DND-41 (cell line): ENCODE results near the gene ZNF608.

ENCODE experiments used
- ATAC-seq: fragments of 200-7000 bp; cut with Tn5 transposase; 3 replicates; pipeline ENCODE4 v1.9.1; 2021; ENCODE audit warnings: low read depth; ENCODE audit not compliant: insufficient read depth
- DNase-seq: peaks from one replicate; pipeline ENCODE4 v3.0.0-alpha.2; 2020
- H2AFZ ChIP-seq: 2 replicates; pipeline ENCODE4 v1.6.0; 2012; ENCODE audit warnings: low read depth, low read length
- H3K27ac ChIP-seq: 2 replicates; pipeline ENCODE4 v1.5.1; 2012; ENCODE audit warnings: low read length, inconsistent platforms
- H3K27me3 ChIP-seq: fragments of 200-600 bp; sonication (generic); 2 replicates; pipeline ENCODE4 v1.6.0; 2012; ENCODE audit warnings: low read length, mild to moderate bottlenecking, inconsistent platforms; ENCODE audit not compliant: insufficient read depth, poor library complexity
- H3K36me3 ChIP-seq: 2 replicates; pipeline ENCODE4 v1.5.1; 2012; ENCODE audit warnings: low read length, inconsistent platforms; ENCODE audit not compliant: insufficient read depth
- H3K4me1 ChIP-seq: 2 replicates; pipeline ENCODE4 v1.5.1; 2012; ENCODE audit warnings: mild to moderate bottlenecking, low read length; ENCODE audit not compliant: insufficient read depth
- H3K4me2 ChIP-seq: 2 replicates; pipeline ENCODE4 v1.6.0; 2012; ENCODE audit warnings: mild to moderate bottlenecking, moderate library complexity, low read length, inconsistent platforms; ENCODE audit not compliant: insufficient read depth
- H3K4me3 ChIP-seq, 2 experiments: fragments of 200-600 bp in 1 of 2; shearing (Covaris generic) in 1 of 2; 2 replicates each; pipeline ENCODE4 v1.5.1; 2012 to 2016; ENCODE audit warnings: inconsistent platforms in 2 of 2, low read length in 2 of 2, mild to moderate bottlenecking in 2 of 2, low read depth in 1 of 2, moderate library complexity in 1 of 2
- H3K79me2 ChIP-seq: 2 replicates; pipeline ENCODE4 v1.6.0; 2012; ENCODE audit warnings: low read length, inconsistent platforms; ENCODE audit not compliant: insufficient read depth
- H3K9ac ChIP-seq: 2 replicates; pipeline ENCODE4 v1.6.0; 2012; ENCODE audit warnings: low read depth, mild to moderate bottlenecking, inconsistent platforms, low read length, moderate library complexity
- H3K9me3 ChIP-seq: 2 replicates; pipeline ENCODE4 v1.5.1; 2012; ENCODE audit warnings: low read length, moderate library complexity, mild to moderate bottlenecking, inconsistent platforms; ENCODE audit not compliant: insufficient read depth, severe bottlenecking
- H4K20me1 ChIP-seq: 2 replicates; pipeline ENCODE4 v1.6.0; 2012; ENCODE audit warnings: low read length; ENCODE audit not compliant: insufficient read depth
- CTCF ChIP-seq: IDR thresholded peaks from 2 replicates; pipeline ENCODE4 v1.5.1; 2012; ENCODE audit warnings: borderline replicate concordance, low read length, moderate library complexity, mild to moderate bottlenecking; ENCODE audit not compliant: poor library complexity, severe bottlenecking; ENCODE audit errors: extremely low read depth
- EZH2 ChIP-seq: IDR thresholded peaks from 3 replicates; pipeline ENCODE4 v1.6.1; 2012; ENCODE audit warnings: borderline replicate concordance, low read depth, mild to moderate bottlenecking, moderate library complexity, low read length, inconsistent platforms; ENCODE audit not compliant: severe bottlenecking

ZNF608 gene

GRCh38 chr5:124704594-124705284 is 41.7 kb downstream of the ZNF608 start:
- DNase-seq: no peak
- H3K27ac ChIP-seq: no peak overlapping the region
- ATAC-seq: no peak

GRCh38 chr5:124703995-124704394 is 42.4 kb downstream of the ZNF608 start:
- Histone ChIP-seq H3K9ac (no peak overlapping the region), H3K9me3 (no peaks in the 10 kb centered on the region), H3K4me2 (no peak overlapping the region), H3K79me2 (no peaks in the 10 kb centered on the region), H2AFZ (no peak overlapping the region), H3K27me3 (no peaks in the 10 kb centered on the region), H3K27ac (no peak overlapping the region), H4K20me1 (no peaks in the 10 kb centered on the region), H3K36me3 (no peaks in the 10 kb centered on the region), H3K4me3 (no peak overlapping the region), H3K4me1 (peaks cover 10% of the 10 kb centered on the region; the same call in 1 of the 2 replicates)
- ATAC-seq (no peak), DNase-seq (no peak)
- TF ChIP-seq EZH2 (no peak), CTCF (no peak)

More at GRCh38 chr5:124704594-124705284, 41.7 kb downstream of the ZNF608 start:
- H2AFZ ChIP-seq: no peak overlapping the region
- no peaks in the 10 kb centered on the region for H3K79me2 ChIP-seq
- no peaks in the 10 kb centered on the region for H3K9me3 ChIP-seq
- no peaks in the 10 kb centered on the region for H4K20me1 ChIP-seq
- TF ChIP-seq CTCF (no peak), EZH2 (no peak)
- H3K4me1 ChIP-seq: peaks cover 10% of the 10 kb centered on the region; the same call in 1 of the 2 replicates
- H3K36me3 ChIP-seq: no peaks in the 10 kb centered on the region
- no peaks in the 10 kb centered on the region for H3K27me3 ChIP-seq
- no peak overlapping the region for H3K4me2 ChIP-seq
- no peak overlapping the region for H3K4me3 ChIP-seq
- no peak overlapping the region for H3K9ac ChIP-seq

GRCh38 chr5:124702525-124702924 is 43.9 kb downstream of the ZNF608 start:
- Histone ChIP-seq H3K4me2 (no peak overlapping the region), H3K9ac (no peak overlapping the region)
- DNase-seq: no peak

More at GRCh38 chr5:124702525-124702924, 43.9 kb downstream of the ZNF608 start:
- H3K79me2 ChIP-seq: no peaks in the 10 kb centered on the region
- TF ChIP-seq EZH2 (no peak), CTCF (no peak)
- H3K27me3 ChIP-seq: no peaks in the 10 kb centered on the region
- no peak overlapping the region for H3K27ac ChIP-seq
- H3K9me3 ChIP-seq: no peaks in the 10 kb centered on the region
- ATAC-seq: no peak
- H4K20me1 ChIP-seq: no peaks in the 10 kb centered on the region
- peaks cover 10% of the 10 kb centered on the region; the same call in 1 of the 2 replicates for H3K4me1 ChIP-seq
- H2AFZ ChIP-seq: no peak overlapping the region
- no peak overlapping the region for H3K4me3 ChIP-seq
- no peaks in the 10 kb centered on the region for H3K36me3 ChIP-seq
